ENCODE results near the gene CMIP. TPM values are rescaled to one million over a fixed set of nuclear protein-coding genes. Genes with fewer than 3 reads are reported as not detected.

CMIP gene
- total RNA-seq, 1 experiment from 2014 or later = 25.7 TPM

DNA sequence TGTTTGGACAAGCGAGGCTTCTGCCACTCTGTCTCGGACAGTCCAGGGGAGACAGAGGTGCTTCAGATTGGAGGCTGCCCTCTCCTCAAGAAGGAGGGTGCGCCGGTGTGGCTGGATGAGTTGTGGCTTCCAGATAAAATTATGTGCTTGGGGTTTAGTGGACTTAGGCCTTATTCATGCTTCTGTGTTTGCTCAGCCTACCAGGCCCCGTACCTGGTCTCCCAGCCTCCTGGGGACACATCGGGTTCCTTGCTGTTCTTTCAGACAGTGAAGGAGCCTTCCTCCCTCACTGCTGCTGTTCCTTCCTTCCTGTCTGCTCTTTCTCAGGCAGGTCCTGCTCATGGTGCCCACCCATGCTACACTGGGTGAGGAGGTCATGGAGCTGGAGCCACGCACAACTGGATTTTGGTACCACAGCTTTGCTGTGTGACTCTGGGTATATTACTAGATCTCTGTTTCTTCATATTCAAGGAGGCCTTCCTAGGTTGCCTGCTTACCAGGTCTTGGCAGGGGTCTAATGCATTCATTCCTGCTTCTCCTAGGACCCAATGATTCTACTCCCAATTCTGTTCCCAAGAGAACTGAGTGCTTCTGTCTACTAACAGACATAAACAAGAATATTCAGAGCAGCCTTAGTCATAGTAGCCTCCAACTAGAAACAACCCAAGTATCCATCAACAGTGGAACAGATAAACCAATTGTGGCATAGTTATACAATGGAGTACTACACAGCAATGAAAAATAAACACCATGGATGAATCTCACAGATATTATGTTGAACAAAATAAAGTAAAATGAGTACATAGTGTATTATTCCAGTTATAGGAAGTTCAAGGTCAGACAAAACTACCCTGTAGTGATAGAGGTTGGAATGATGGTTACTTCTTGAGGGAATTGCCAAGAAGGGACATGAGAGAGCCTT is 121.7 kb downstream of the CMIP start:
- Histone ChIP-seq H3K79me2 (ENCODE audit: low read length) (peaks cover 100% of the 10 kb centered on the region), H4K20me1 (ENCODE audit: low read length) (no peaks in the 10 kb centered on the region), H3K4me1 (ENCODE audit: insufficient read depth, low read length) (peaks cover 18% of the 10 kb centered on the region), H3K9me2 (replicated peaks; ENCODE audit: low read length) (no peaks in the 10 kb centered on the region), H3K9ac (ENCODE audit: low read length) (no peak overlapping the region), H3K4me2 (ENCODE audit: low read length) (no peak overlapping the region), H3K36me3 (ENCODE audit: low read depth, low read length) (peaks cover 10% of the 10 kb centered on the region; the same call in 1 of the 2 replicates), H3K9me3 (ENCODE audit: low read length) (no peaks in the 10 kb centered on the region), H2AFZ (ENCODE audit: low read length) (no peak overlapping the region), H3K27ac (ENCODE audit: low read length) (no peak overlapping the region), H3K4me3 (ENCODE audit: low read length) (no peak overlapping the region), H3F3A (ENCODE audit: low read length, unreplicated experiment) (no peaks in the 10 kb centered on the region), H3K27me3 (ENCODE audit: low read length) (no peaks in the 10 kb centered on the region)
- intact Hi-C loops (cut with micrococcal nuclease) = no loop called here
- ChIA-PET POLR2A (ENCODE audit: unreplicated experiment) (no interaction called here), CTCF (no interaction called here)
- DNase-seq (no peak), ATAC-seq (no peak)
- BruUV-seq (replicated peaks) = no TSS peak
- TF ChIP-seq EZH2 (IDR thresholded peaks at IDR 0.05; ENCODE audit: low read length, unreplicated experiment) (no peak), EZH2phosphoT487 (IDR thresholded peaks at IDR 0.05; ENCODE audit: borderline replicate concordance, low read length) (no peak)
- TF ChIP-seq, protein P1, sequence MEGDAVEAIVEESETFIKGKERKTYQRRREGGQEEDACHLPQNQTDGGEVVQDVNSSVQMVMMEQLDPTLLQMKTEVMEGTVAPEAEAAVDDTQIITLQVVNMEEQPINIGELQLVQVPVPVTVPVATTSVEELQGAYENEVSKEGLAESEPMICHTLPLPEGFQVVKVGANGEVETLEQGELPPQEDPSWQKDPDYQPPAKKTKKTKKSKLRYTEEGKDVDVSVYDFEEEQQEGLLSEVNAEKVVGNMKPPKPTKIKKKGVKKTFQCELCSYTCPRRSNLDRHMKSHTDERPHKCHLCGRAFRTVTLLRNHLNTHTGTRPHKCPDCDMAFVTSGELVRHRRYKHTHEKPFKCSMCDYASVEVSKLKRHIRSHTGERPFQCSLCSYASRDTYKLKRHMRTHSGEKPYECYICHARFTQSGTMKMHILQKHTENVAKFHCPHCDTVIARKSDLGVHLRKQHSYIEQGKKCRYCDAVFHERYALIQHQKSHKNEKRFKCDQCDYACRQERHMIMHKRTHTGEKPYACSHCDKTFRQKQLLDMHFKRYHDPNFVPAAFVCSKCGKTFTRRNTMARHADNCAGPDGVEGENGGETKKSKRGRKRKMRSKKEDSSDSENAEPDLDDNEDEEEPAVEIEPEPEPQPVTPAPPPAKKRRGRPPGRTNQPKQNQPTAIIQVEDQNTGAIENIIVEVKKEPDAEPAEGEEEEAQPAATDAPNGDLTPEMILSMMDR (conservative IDR thresholded peaks at IDR 0.05; ENCODE audit: low read depth, low read length) = no peak

DNA sequence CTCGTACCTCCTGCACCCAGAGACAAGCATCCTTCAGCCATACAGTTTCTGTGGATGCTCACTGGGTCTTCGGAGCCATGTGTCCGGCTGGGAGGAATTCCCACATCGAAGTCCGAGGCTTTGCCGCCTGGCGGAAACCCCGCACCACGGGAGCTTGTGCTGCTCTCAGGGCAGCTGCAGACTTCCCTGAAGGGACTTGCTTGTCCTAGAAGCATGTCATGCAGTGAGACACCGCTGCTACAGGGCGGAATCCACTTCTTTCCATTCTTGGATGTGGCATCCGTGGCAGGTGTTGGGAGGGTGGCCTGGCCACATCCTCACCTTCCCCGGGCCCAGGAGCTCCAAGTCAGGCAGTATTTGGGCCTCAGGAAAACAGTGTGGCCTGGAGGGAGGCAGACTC is 122.5 kb downstream of the CMIP start:
- Histone ChIP-seq H3K9me3 (ENCODE audit: low read length) (no peaks in the 10 kb centered on the region), H2AFZ (ENCODE audit: low read length) (no peak overlapping the region), H3K27ac (ENCODE audit: low read length) (no peak overlapping the region), H3K4me1 (ENCODE audit: insufficient read depth, low read length) (peaks cover 17% of the 10 kb centered on the region), H3K4me2 (ENCODE audit: low read length) (no peak overlapping the region), H3F3A (ENCODE audit: low read length, unreplicated experiment) (no peaks in the 10 kb centered on the region), H3K4me3 (ENCODE audit: low read length) (no peak overlapping the region), H3K36me3 (ENCODE audit: low read depth, low read length) (peaks cover 10% of the 10 kb centered on the region; the same call in 1 of the 2 replicates), H3K9ac (ENCODE audit: low read length) (no peak overlapping the region), H3K79me2 (ENCODE audit: low read length) (peaks cover 100% of the 10 kb centered on the region), H4K20me1 (ENCODE audit: low read length) (no peaks in the 10 kb centered on the region), H3K9me2 (replicated peaks; ENCODE audit: low read length) (no peaks in the 10 kb centered on the region), H3K27me3 (ENCODE audit: low read length) (no peaks in the 10 kb centered on the region)
- no TSS peak for BruUV-seq (replicated peaks)
- no peak for DNase-seq
- intact Hi-C loops (cut with micrococcal nuclease) = no loop called here
- ChIA-PET CTCF (no interaction called here), POLR2A (ENCODE audit: unreplicated experiment) (no interaction called here)
- TF ChIP-seq EZH2 (IDR thresholded peaks at IDR 0.05; ENCODE audit: low read length, unreplicated experiment) = no peak
- no peak for ATAC-seq

DNA sequence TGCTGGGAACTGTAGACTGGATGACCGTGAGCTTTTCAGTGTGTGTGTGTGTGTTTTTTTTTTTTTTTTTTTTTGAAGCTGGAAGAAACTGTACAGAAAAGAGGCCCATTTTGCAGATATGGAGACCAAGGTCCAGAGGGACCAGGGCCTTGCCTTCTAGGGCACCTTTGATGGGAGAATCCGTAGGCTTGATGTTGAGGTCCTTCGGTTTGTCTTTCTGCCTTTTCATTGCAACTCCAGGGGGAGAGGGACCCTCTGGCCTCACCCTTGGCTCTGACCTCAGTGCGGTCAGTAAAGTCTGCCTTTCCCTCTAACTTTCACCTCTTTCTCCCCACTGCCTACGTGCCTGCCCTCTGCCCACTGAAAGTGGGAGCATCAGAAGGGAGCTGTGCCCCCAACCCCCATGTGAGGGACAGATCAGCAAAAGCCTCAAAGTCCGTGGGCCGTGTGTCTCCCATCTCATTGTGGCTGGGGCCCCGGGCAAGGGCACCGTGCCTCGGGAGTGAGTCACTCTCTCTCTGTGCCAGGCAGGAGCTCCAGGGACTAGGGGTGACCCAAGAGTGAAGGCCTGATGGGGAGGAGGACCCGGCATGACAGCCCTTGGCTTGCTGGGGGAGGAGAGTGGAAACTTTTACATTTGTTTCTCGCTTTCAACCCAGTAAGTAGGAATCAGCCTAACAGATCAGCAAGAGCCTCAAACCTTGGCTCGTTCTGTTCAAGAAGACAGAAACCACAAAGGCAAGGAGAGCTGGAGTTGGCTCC is 123.6 kb downstream of the CMIP start:
- H3K9ac ChIP-seq (ENCODE audit: low read length) = peak overlapping the region; percentile 29; the same call in 1 of the 2 replicates
- H4K20me1 ChIP-seq (ENCODE audit: low read length) = no peaks in the 10 kb centered on the region
- no peaks in the 10 kb centered on the region for H3K9me3 ChIP-seq (ENCODE audit: low read length)
- peak; percentile 78 for DNase-seq
- H3F3A ChIP-seq (ENCODE audit: low read length, unreplicated experiment) = no peaks in the 10 kb centered on the region
- ChIA-PET CTCF (no interaction called here), POLR2A (ENCODE audit: unreplicated experiment) (interaction anchor here (0.6 kb wide), 1 partner anchor 9 kb away, joined by 3 read pairs; no protein-coding TSS in a partner anchor)
- H3K36me3 ChIP-seq (ENCODE audit: low read depth, low read length) = peaks cover 10% of the 10 kb centered on the region
- ATAC-seq = peak; percentile 88
- H3K9me2 ChIP-seq (replicated peaks; ENCODE audit: low read length) = no peaks in the 10 kb centered on the region
- H3K79me2 ChIP-seq (ENCODE audit: low read length) = peaks cover 100% of the 10 kb centered on the region
- H3K4me3 ChIP-seq (ENCODE audit: low read length) = no peak overlapping the region
- H3K4me1 ChIP-seq (ENCODE audit: insufficient read depth, low read length) = peaks cover 17% of the 10 kb centered on the region
- no peaks in the 10 kb centered on the region for H3K27me3 ChIP-seq (ENCODE audit: low read length)
- intact Hi-C loops (cut with micrococcal nuclease) = no loop called here
- TF ChIP-seq, protein P1 (conservative IDR thresholded peaks at IDR 0.05; ENCODE audit: low read depth, low read length) = no peak
- TF ChIP-seq EZH2 (IDR thresholded peaks at IDR 0.05; ENCODE audit: low read length, unreplicated experiment) = no peak
- no peak for TF ChIP-seq EZH2phosphoT487 (IDR thresholded peaks at IDR 0.05; ENCODE audit: borderline replicate concordance, low read length)
- H3K27ac ChIP-seq (ENCODE audit: low read length) = peak overlapping the region; percentile 62
- no peak overlapping the region for H2AFZ ChIP-seq (ENCODE audit: low read length)
- peak overlapping the region; percentile 69 for H3K4me2 ChIP-seq (ENCODE audit: low read length)
- no TSS peak for BruUV-seq (replicated peaks)
